ENCODE data around the gene NEIL3.

DNA sequence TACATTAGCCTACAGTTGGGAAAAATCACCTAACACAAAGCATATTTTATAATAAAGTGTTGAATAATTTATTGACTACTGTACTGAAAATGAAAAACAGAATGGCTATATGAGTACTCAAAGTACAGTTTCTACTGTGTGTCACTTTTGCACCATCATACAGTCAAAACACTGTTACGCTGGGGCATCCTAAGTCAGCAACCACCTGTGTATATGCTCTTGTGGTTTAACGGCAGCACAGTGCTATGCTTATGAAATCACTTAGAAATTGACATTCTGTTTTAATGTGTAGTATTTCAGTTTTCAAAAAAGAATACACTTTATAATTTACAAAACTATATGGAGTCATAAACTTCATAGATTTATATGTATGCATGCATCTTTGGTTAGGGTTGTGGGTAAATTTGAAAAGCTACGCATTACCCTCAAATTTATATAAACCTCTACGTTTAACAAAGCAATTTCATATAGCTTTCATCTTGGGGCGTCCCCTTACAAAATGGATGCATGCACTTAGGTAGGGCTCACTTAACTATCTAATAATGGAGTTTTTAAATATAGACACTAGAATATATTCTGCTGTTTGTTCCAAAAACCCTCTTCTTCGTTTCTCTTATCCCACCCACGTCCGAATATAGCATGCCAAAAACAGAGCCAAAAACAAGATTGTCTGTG is 690 bp upstream of the NEIL3 start:
- TF ChIP-seq, protein P1, sequence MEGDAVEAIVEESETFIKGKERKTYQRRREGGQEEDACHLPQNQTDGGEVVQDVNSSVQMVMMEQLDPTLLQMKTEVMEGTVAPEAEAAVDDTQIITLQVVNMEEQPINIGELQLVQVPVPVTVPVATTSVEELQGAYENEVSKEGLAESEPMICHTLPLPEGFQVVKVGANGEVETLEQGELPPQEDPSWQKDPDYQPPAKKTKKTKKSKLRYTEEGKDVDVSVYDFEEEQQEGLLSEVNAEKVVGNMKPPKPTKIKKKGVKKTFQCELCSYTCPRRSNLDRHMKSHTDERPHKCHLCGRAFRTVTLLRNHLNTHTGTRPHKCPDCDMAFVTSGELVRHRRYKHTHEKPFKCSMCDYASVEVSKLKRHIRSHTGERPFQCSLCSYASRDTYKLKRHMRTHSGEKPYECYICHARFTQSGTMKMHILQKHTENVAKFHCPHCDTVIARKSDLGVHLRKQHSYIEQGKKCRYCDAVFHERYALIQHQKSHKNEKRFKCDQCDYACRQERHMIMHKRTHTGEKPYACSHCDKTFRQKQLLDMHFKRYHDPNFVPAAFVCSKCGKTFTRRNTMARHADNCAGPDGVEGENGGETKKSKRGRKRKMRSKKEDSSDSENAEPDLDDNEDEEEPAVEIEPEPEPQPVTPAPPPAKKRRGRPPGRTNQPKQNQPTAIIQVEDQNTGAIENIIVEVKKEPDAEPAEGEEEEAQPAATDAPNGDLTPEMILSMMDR (IDR thresholded peaks at IDR 0.05) = no peak
- no peak for TF ChIP-seq POLR2A (IDR thresholded peaks at IDR 0.05)
- TF ChIP-seq POLR2AphosphoS5 (IDR thresholded peaks at IDR 0.05; ENCODE audit: insufficient read depth in 1 of 2, low read depth in 1 of 2) = no peak
